Urothelium cell line (cell line): ENCODE measurements around the gene CLIP1.
"Not testable (repeated sequence)": the region's sequence is repeated elsewhere in the genome, so short reads cannot be mapped to it uniquely, and the experiment has no call there.

Experiments
- DNase-seq: peaks from one replicate; pipeline ENCODE4 v3.0.0; 2011; ENCODE audit warnings: low spot score, mixed read lengths
- FAIRE-seq: peaks from 2 replicates; lab custom pipeline; 2011; peaks lifted over from hg19 to GRCh38; lab: Jason Lieb, UNC

Gene CLIP1

DNA sequence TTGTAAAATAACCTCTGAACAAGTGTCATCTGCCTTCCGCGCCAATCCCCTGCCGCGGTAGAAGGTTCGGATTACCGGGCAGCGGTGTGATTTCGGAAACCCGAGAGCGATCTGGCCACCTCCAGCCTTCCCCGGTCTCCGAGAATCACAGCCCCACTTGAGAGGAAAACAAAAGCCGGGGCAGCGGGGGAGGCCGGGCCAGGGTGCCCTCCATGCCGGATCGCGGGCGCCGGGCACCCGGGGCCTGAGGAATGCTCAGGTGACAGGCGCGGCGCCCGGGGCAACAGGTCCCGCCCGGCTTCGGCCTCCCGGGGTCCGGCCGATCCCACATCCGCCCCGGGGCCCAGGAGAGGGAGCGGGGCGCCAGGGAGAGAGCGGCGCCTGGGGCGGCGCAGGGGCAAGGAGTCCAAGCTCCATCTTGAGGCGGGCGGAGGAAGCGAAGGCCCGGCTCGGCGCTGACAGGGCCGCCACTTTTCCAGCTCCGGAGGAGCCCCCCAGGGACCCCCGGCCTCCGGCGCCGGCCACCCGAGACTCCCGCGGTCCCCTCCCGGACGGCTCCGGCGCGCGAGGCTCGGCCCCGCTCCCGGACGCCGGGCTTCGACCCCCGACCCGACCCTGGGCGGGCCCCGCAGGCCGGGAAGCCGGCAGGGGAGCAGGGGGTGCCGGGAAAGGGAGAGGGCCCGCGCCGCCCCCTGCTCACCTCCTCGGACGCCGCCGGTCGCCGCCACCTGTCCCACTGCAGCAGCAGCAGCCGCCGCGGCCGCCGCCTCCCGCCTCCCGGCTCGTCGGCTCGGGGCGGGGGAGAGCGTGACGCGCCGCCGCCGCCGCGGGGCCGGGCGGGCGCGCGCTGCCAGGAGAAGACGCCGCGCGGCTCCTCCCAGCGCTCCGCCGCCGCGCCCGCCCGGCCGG lies at the start of gene CLIP1:
Gene CLIP1, minus strand, starts transcription at position 849 of the 909 bp plus-strand sequence. CDS start 42,217 bp downstream, outside the sequence.
- FAIRE-seq: no peak

DNA sequence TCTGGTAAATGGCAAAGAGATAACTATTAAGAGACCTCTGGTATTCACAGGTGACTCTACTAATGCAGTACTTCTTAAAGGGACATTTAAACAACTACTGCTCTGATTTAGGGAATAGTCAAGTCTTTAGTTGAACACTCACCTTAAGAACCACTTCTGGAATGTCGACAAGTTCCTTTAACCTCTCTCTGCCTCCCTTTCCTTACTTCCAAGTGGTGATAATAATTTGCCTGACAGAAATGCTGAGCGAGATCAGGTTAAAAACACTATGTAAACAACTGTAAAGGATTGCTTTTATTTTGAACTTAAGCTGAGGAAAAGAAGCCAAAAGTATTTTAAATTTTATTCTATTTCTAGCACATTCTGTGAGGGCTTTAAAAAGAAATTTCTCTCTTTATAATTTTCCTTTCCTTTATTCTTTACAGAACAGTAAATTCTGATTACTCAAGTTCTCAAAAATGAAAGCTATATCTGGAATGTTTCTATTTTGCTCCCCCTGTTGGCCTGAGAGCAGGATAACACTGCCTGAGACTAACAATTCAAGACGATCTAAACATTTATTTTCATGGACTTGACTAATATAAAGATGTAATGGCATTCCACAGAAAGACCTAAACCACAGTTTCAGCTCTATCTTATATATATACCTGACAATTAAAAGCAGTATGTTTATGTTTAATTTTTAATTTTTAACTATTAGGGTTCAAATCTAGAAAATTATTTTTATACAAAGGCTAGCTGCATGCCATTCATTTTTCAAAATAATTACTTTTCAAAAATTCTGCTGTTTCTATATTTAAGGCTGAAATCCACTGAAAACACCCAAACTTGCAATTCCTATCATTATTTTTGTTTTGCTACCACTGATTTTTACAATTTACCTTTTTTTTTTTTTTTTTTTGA lies 49.1 kb upstream of the CLIP1 start:
- DNase-seq (peak; percentile 29), FAIRE-seq (no peak)

More for the DNA sequence above, at the start of gene CLIP1:
- DNase-seq: peak; percentile 73

DNA sequence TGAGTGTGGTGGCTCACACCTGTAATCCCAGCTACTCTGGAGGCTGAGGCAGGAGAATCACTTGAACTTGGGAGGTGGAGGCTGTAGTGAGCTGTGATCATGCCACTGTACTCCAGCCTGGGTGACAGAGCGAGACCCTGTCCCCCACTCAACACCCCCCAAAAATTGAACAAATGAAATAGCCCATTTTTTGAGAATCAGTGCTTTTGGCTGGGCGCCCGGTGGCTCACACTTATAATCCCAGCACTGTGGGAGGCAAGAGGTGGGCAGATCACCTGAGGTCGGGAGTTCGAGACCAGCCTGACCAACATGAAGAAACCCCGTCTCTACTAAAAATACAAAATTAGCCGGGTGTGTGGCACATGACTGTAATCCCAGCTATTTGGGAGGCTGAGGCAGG lies 48.1 kb upstream of the CLIP1 start:
- DNase-seq, FAIRE-seq: not testable (repeated sequence)

DNA sequence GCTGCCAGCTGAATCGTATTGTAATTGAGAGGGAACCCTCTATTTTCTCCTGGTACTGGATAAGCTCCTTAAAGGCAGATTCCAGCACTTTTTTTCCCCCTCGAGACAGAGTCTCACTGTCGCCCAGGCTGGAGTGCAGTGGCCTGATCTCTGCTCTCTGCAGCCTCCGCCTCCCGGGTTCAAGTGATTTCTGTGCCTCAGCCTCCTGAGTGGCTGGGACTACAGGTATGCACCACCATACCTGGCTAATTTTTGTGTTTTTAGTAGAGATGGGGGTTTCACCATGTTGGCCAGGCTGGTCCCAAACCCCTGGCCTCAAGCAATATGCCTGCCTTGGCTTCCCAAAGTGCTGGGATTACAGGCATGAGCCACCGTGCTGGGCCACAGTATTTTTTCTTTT lies 47.4 kb upstream of the CLIP1 start:
- FAIRE-seq, DNase-seq: not testable (repeated sequence)

DNA sequence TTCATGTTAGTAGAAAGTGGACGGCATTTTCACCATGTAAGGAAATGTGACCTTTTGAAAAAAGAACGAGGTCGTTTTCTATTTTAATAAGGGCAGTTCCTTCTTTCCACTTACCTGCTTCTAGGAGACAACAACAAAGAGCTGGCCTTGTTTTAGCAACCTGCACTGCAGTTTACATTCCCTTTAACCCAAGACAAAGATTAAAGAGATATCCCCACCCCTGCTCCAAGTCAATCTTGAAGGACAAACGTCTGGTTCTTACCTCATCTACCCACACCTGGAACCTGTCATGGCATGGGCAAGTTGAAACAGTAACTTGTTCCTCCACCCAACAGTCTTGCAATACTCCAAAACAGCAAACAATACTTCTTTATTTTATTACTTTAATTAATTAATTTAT lies 45.5 kb upstream of the CLIP1 start:
- DNase-seq (no peak), FAIRE-seq (no peak)

DNA sequence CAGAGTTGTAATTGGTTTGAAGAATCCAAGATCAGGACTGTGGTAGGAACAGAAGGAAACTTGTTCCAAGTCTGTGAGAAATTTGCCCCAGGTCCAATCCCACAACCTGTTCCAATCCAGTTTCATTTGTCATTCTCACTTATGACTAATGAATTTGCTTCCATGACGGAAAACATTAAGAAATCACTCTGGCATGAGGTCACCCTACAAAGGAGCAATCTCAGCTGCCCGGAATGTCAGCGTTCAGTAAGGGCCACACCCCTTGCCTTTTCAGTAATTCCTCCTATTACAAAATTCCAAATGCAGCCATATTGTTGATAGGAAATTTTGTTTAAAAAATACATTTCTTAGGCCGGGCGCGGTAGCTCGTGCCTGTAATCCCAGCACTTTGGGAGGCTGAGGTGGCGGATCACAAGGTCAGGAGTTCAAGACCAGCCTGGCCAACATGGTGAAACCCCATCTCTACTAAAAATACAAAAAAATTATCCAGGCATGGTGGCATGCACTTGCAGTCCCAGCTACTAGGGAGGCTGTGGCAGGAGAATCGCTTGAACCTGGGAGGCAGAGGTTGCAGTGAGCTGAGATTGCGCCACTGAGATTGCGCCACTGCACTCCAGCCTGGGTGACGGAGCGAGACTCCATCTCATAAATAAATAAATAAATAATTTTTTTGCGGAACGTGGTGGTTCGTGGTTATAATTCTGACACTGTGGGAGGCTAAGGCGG lies 42.0 kb upstream of the CLIP1 start:
- FAIRE-seq: not testable (repeated sequence)

DNA sequence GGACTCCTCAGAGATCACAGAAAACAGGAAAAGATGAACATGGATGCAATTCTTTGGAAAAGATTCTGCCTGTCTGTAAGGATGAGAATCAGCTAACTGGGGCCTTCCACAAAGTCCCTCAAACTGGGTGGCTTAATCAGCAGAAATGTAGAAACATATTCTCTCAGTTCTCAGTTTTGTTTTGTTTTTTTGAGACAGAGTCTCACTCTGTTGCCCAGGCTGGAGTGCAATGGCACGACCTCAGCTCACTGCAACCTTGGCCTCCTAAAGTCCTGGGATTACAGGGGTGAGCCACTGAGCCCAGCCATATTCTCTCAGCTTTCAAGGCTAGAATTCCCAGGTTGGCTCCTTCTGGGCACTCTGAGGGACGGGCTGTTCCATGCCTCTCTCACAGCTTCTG lies 38.2 kb upstream of the CLIP1 start:
- no peak for DNase-seq
- no peak for FAIRE-seq

More for the DNA sequence above, 42.0 kb upstream of the CLIP1 start:
- DNase-seq: peak; percentile 80

DNA sequence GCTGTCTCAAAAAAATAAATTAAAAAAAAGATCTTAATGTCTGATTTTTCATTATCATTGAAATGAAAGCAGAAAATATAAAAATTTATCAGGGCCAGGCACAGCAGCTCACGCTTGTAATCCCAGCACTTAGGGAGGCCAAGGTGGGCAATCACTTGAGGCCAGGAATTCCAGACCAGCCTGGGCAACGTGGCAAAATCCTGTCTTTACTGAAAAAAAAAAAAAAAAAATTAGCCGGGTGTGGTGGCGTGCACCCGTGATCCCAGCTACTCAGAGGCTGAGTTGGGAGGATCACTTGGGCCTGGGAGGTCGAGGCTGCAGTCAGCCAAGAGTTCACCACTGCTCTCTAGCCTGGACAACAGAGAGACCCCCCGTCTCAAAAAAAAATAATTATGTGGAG lies 37.6 kb upstream of the CLIP1 start:
- DNase-seq (no peak), FAIRE-seq (no peak)

DNA sequence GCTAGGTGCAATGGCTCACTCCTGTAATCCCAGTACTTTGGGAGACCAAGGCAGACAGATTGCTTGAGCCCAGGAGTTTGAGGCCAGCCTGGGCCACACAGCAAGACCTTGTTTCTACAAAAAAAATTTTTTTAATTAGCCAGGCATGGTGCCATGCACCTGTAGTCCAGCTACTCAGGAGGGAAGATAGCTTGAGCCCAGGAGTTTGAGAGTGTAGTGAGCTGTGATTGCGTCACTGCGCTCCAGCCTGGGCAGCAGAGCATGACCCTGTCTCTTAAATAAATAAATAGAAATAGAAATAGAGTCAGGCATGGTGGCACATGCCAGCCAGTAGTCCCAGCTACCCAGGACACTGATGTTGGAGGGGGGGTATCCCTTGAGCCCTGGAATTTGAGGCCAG lies 36.7 kb upstream of the CLIP1 start:
- FAIRE-seq (no peak), DNase-seq (no peak)

DNA sequence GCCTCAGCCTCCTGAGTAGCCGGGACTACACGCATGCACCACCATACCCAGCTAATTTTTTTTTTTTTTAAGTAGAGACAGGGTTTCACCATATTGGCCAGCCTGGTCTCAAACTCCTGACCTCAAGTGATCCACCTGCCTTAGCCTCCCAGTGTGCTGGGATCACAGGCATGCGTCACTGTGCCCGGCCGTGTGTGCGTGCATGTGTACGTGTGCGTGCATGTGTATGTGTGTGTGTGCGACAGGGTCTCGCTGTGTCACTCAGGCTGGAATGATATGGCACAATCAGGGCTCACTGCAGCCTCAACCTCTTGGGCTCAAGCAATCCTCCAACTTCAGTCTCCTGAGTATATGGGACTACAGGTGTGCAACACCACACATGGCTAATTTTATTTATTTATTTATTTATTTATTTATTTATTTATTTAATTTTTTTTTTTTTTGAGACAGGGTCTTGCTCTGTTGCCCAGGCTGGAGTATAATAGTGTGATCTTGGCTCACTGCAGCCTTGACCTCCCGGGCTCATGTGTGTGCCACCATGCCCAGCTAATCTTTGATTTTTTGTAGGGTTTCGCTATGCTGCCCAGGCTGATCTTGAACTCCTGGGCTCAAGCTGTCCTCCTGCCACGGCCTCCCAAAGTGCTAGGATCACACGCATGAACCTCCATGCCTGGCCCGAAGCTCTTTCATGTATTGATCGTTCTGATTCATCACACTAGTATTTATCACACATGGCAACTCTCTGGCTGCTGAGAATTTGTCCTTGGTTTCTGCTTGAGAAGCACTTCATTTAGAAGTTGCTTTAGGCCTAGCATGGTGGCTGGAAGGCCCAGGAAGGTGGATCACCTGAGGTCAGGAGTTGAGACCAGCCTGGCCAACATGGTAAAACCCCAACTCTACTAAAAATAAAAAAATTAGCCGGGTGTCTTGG lies 35.9 kb upstream of the CLIP1 start:
- no peak for DNase-seq
- no peak for FAIRE-seq

DNA sequence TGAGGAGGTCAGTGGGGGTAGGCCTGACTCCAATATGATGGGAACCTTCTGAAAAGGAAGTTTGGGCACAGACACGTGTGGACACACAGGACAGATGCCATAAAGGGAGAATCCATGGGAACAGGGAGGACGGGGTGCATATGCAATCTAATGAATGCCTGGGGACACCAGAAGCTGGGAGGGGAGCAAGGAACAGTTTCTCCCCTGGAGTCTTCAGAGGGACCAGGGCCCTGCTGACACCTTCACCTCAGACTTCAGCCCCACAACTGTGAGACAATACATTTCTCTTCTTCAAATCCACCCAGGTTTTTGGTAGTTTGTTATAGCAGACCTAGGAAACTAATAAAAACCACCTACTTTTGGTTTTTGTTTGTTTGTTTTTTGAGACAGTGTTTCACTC lies 35.2 kb upstream of the CLIP1 start:
- DNase-seq: no peak
- no peak for FAIRE-seq

DNA sequence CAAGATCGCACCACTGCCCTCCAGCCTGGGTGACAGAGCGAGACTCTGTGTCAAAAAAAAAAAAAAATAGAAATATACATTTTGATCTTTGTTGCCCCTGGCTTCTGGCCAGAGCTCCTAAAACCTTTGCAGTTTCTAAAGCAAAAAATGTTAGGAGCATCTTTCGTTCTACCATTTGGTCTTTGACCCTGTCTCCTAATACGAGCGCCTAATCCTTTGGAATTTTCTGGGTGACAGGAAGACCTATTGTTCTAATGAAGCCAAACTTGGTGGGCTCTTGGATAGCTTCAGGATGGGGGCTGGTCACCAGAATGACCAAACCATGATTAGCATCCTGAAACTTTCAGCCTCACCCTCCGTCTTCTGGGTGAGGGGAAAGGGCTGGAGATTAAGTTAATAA lies 32.3 kb upstream of the CLIP1 start:
- DNase-seq (no peak), FAIRE-seq (no peak)

DNA sequence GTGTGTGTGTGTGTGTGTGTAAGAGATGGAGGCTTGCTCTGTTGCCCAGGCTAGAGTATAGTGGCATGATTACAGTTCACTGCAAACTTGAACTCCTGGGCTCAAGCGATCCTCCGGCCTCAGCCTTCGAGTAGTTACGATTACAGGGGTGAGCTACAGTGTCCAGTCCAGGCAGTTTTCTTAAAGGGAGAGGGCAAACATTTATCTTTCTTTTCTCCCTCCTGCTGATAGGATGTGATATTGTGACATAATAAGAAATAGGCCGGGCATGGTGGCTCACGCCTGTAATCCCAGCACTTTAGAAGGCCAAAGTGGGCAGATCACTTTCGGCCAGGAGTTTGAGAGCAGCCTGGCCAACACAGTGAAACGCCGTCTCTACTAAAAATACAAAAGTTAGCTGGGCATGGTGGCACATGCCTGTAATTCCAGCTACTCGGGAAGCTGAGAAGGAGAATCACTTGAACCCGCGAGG lies 31.8 kb upstream of the CLIP1 start:
- no peak for FAIRE-seq
- no peak for DNase-seq

DNA sequence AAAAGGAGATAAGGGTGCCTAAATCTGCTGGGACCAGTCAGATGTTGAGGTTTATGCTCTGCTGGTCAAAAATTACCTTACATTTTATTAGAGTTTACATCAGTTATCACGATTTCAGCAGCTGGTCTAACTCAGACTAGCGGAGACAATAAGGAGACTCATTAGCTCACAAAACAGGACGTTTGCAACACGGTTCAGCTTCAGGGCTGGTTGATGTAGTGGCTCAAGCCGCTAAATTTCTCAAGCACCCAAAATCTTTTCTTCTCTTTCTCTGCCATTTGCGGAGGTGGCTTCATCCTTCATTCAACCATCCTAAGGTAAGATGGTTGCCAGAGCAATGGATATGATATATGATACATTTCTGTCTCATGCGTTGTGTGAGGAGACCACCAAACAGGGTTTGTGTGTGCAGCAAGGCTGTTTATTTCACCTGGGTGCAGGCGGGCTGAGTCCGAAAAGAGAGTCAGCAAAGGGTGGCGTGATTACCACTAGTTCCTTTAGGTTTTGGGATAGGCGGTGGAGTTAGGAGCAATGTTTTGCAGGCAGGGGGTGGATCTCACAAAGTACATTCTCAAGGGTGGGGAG lies 30.3 kb upstream of the CLIP1 start:
- FAIRE-seq: no peak
- no peak for DNase-seq

DNA sequence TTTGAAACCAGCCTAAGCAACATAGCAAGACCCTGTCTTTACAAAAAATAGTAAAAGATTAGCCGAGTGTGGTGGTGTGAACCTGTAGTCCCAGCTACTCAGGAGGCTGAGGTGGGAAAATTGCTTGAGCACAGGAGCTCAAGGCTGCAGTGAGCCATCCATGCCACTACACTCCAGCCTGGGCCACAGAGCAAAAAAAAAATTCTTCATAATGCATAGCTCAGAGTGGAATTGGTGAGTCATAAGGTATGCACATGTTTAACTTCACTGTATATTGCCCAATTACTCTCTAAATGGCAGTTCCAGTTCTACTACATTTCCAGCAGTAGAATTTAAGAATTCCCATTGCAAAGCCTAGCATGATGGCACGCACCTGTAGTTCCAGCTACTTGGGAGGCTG lies 26.8 kb upstream of the CLIP1 start:
- DNase-seq: no peak
- FAIRE-seq: no peak

DNA sequence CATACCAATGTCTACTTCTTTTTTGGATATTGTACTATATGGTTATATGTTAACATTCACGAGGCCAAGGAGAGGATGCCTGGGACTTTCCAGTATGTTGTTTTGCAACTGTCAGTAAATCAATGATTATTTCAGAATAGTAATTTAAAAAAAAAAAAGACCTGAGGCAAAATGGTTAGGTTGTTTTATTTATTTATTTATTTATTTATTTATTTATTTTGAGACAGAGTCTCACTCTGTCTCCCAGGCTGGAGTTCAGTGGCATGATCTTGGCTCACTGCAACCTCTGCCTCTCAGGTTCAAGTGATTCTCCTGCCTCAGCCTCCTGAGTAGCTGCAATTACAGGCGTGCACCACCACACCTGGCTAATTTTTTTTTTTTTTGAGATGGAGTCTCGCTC lies 25.4 kb upstream of the CLIP1 start:
- DNase-seq, FAIRE-seq: not testable (repeated sequence)

DNA sequence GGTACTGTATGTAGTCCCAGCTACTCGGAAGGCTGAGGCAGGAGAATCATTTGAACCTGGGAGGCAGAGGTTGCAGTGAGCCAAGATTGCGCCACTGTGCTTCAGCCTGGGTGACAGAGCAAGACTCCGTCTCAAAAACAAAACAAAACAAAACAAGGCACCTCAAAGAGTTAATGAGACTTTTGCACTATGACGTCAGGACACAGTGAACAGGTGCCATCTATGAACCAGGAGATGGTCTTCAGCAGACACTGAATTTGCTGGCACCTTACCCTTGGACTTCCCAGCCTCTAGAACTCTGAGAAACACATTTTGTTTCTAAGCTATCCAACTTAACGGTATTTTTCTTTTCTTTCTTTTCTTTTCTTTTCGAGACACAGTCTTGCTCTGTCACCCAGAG lies 23.9 kb upstream of the CLIP1 start:
- not testable (repeated sequence) for FAIRE-seq, DNase-seq

DNA sequence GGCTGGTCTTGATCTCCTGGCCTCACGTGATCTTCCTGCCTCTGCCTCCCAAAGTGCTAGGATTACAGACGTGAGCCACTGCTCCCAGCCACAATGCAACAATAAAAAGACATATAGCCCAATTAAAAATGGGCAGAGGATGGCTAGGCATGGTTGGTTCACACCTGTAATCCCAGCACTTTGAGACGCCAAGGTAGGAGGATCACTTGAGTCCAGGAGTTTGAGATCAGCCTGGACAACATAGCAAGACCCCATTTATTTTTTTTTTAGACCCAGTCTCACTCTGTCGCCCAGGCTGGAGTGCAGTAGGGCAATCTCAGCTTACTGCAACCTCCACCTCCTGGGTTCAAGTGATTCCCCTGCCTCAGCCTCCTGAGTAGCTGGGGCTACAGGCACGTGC lies 21.6 kb upstream of the CLIP1 start:
- DNase-seq: not testable (repeated sequence)

DNA sequence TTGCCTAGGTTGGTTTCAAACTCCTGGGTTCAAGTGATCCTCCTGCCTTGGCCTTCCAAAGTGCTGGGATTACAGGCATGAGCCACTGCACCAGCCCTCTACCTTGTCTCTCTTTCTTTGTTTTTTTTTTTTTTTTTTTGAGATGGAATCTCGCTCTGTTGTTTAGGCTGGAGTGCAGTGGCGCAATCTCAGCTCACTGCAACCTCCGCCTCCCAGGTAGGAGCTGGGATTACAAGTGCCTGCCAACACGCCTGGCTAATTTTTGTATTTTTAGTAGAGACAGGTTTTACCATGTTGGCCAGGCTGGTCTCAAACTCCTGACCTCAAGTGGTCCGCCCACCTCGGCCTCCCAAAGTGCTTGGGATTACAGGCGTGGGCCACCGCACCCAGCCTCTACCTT lies 16.4 kb upstream of the CLIP1 start:
- not testable (repeated sequence) for FAIRE-seq, DNase-seq

More for the DNA sequence above, 21.6 kb upstream of the CLIP1 start:
- FAIRE-seq: not testable (repeated sequence)
